GM15510 (cell line): Measurements from ENCODE around the gene TBCE.

Experiments
- POLR2A ChIP-seq: IDR thresholded peaks from 3 replicates; pipeline ENCODE4 v1.6.1; 2011; ENCODE audit warnings: borderline replicate concordance; ENCODE audit not compliant: insufficient read length; ENCODE audit errors: extremely low read depth

Gene TBCE

DNA sequence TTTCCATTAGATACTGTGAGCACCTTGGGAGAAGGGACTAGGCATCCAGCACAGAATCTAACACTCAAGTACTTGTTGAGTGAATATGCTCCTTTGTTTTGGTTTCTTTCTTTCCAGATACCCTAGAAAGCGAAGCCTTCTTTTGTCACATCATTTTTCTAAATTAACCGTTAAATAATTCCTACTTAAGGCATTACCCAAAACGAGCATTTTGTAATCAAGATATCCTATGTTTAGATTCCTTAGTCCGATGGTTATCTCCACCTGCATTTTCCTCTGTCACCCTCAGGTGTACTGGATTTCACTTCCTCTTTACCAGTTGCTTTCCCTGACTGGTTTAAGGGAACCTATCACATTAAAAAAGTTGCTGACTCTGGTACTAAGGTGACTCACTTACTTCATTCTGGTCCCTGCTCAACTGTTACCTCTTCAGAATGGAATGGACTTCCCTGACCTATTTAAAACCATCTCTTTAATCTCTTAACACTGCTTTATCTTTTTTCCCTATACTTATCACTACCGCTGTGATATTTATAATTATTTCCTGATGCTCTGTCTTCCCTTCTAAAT lies 133.8 kb downstream of the TBCE start:
- TF ChIP-seq POLR2A: no peak
